T1000 (cell line): ENCODE measurements around the gene SCAP.

Experiments
- DNase-seq: peaks from one replicate; lab custom pipeline; 2025; ENCODE audit warnings: mixed read lengths; lab: John Stamatoyannopoulos, UW

SCAP gene

GRCh38 chr3:47431225-47431624, 44.5 kb downstream of the SCAP start:
- DNase-seq: no peak

GRCh38 chr3:47430606-47431005, 45.1 kb downstream of the SCAP start:
- DNase-seq: no peak

- DNase-seq: no peak
Observed at GRCh38 chr3:47429476-47430270, 46.1 kb downstream of the SCAP start.

- no peak for DNase-seq
Observed at GRCh38 chr3:47428662-47429061, 47.1 kb downstream of the SCAP start.

GRCh38 chr3:47427866-47428265, 47.9 kb downstream of the SCAP start:
- DNase-seq: no peak

- no peak for DNase-seq
Observed at GRCh38 chr3:47425959-47426358, 49.8 kb downstream of the SCAP start.

GRCh38 chr3:47425383-47425778, 50.4 kb downstream of the SCAP start:
- DNase-seq: no peak

GRCh38 chr3:47424434-47425382, 51.0 kb downstream of the SCAP start:
- no peak for DNase-seq

- no peak for DNase-seq
Observed at GRCh38 chr3:47423548-47424145, 52.1 kb downstream of the SCAP start.

- no peak for DNase-seq
Observed at GRCh38 chr3:47422743-47423142, 53.0 kb downstream of the SCAP start.

- DNase-seq: no peak
Observed at GRCh38 chr3:47421741-47422649, 53.7 kb downstream of the SCAP start.

- peak; percentile 88 for DNase-seq
Observed at GRCh38 chr3:47420511-47421484, 54.9 kb downstream of the SCAP start.

GRCh38 chr3:47420044-47420430, 55.7 kb downstream of the SCAP start:
- DNase-seq: no peak

GRCh38 chr3:47419083-47420043, 56.4 kb downstream of the SCAP start:
- DNase-seq: no peak

- no peak for DNase-seq
Observed at GRCh38 chr3:47418167-47419082, 57.3 kb downstream of the SCAP start.

- DNase-seq: no peak
Observed at GRCh38 chr3:47416041-47416440, 59.7 kb downstream of the SCAP start.

GRCh38 chr3:47414666-47415587, 60.8 kb downstream of the SCAP start:
- DNase-seq: no peak
